Suprapubic skin (tissue), 3 donors: ENCODE data around the gene B3GNT9.

Source experiments
- POLR2A ChIP-seq, 2 donors: fragments of 450-650 bp; IDR thresholded peaks; one replicate each; pipeline ENCODE4 v1.6.1; 2017; ENCODE audit warnings: antibody characterized with exemption in 2 of 2, mild to moderate bottlenecking in 2 of 2, moderate library complexity in 2 of 2
- TF ChIP-seq, protein P1 (sequence below), 2 donors: fragments of 200-600 bp in 1 of 2; fragments of 450-650 bp in 1 of 2; sonication (generic) in 1 of 2; IDR thresholded peaks; one replicate each; pipeline ENCODE4 v1.5.1; 2016 to 2019; ENCODE audit warnings: antibody characterized with exemption in 2 of 2, mild to moderate bottlenecking in 1 of 2, moderate library complexity in 1 of 2

DNA sequence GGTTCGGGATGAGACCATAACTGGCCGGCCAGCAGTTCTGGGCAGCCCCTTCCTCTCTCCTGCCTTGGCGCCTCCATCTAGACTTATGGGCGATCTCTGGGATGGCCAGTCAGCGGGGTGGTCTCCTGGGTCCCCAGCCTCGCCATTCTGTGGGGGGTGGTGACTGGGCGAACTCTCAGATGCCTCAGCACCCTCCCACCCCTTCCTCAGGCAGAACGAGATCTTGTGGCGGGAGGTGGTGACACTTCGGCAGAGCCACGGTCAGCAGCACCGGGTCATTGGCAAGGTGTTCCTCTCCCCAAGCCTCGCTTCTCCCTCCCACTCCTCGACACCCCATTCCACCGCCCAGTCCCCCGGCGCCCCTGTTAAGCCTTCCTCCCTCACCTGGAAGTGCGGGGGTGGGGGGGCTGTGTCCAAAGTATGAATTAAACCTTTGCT lies 15.3 kb upstream of the B3GNT9 start:
- TF ChIP-seq, protein P1, sequence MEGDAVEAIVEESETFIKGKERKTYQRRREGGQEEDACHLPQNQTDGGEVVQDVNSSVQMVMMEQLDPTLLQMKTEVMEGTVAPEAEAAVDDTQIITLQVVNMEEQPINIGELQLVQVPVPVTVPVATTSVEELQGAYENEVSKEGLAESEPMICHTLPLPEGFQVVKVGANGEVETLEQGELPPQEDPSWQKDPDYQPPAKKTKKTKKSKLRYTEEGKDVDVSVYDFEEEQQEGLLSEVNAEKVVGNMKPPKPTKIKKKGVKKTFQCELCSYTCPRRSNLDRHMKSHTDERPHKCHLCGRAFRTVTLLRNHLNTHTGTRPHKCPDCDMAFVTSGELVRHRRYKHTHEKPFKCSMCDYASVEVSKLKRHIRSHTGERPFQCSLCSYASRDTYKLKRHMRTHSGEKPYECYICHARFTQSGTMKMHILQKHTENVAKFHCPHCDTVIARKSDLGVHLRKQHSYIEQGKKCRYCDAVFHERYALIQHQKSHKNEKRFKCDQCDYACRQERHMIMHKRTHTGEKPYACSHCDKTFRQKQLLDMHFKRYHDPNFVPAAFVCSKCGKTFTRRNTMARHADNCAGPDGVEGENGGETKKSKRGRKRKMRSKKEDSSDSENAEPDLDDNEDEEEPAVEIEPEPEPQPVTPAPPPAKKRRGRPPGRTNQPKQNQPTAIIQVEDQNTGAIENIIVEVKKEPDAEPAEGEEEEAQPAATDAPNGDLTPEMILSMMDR (IDR thresholded peaks at IDR 0.05), result no peak
- no peak for TF ChIP-seq POLR2A (IDR thresholded peaks at IDR 0.05)
